DOHH2 (cell line): ENCODE measurements around the gene CHFR.

Experiments used
- CTCF ChIP-seq: fragments of 200-600 bp; sonication (generic); IDR thresholded peaks from one replicate; pipeline ENCODE4 v1.5.1; 2014; ENCODE audit warnings: antibody characterized with exemption, mild to moderate bottlenecking, low read depth, low read length; ENCODE audit not compliant: poor library complexity, severe bottlenecking
- EZH2phosphoT487 ChIP-seq: fragments of 200-600 bp; sonication (generic); IDR thresholded peaks from 2 replicates; pipeline ENCODE4 v1.6.1; 2017; ENCODE audit warnings: borderline replicate concordance, mild to moderate bottlenecking, antibody characterized with exemption, low read length, moderate library complexity, mixed read lengths

DNA sequence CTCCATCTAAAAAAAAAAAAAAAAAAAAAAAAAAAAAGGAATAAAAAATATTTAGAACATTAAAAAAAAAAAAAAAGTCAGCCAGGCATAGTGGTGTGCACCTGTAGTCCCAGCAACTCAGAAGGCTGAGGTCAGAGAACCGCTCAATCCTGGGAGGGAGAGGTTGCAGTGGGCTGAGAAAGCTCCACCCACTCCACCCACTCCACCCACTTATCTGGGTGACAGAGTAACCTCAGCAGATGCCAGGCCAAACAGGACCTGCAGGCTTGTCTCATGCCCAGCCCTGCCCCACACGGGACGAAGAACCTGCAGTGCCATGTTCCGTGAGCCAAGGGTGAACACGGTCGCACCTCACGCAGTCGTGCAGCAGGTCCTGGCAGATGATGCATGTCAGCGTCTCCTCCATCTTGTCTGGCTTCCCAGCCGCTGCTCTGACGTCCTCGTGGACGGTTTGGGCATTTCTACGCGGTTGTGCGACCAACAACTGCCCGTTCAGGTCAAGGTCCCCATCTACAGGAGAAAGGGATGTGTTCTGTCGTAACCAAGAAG, 28.6 kb downstream of the CHFR start:
- no peak for TF ChIP-seq CTCF
- no peak for TF ChIP-seq EZH2phosphoT487
